Activated T-cell treated with anti-CD3 and anti-CD28 coated beads for 24 hours (primary cell): ENCODE measurements around the gene KTN1.

Experiments
- DNase-seq: peaks from one replicate; pipeline ENCODE4 v3.0.0-alpha.2; 2020; ENCODE audit warnings: low read depth

The KTN1 gene

GRCh38 chr14:55717621-55718020 lies 137.6 kb downstream of the KTN1 start:
- no peak for DNase-seq

GRCh38 chr14:55718551-55718950 lies 138.5 kb downstream of the KTN1 start:
- no peak for DNase-seq

GRCh38 chr14:55720796-55721195 lies 140.8 kb downstream of the KTN1 start:
- no peak for DNase-seq

GRCh38 chr14:55721353-55721752 lies 141.3 kb downstream of the KTN1 start:
- DNase-seq: no peak

GRCh38 chr14:55722054-55722453 lies 142.0 kb downstream of the KTN1 start:
- DNase-seq: no peak

DNA sequence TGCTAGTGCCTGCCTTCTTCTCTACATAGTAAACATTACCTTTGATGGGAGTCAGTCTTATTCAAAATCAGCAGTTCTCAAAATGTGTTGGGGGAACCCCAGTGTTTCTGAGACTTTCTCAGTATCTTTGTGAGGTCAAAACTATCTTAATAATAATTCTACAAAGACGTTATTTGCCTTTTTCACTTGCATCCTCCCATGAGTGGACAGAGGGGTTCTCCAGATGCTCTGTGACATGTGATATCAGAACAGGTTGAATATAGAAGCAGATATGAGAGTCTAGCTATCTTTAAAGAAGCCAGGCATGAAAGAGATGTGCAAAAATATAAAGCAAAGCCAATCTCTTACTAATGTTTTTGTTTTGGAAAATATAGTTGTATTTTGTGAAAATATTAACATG lies 144.7 kb downstream of the KTN1 start:
- no peak for DNase-seq

DNA sequence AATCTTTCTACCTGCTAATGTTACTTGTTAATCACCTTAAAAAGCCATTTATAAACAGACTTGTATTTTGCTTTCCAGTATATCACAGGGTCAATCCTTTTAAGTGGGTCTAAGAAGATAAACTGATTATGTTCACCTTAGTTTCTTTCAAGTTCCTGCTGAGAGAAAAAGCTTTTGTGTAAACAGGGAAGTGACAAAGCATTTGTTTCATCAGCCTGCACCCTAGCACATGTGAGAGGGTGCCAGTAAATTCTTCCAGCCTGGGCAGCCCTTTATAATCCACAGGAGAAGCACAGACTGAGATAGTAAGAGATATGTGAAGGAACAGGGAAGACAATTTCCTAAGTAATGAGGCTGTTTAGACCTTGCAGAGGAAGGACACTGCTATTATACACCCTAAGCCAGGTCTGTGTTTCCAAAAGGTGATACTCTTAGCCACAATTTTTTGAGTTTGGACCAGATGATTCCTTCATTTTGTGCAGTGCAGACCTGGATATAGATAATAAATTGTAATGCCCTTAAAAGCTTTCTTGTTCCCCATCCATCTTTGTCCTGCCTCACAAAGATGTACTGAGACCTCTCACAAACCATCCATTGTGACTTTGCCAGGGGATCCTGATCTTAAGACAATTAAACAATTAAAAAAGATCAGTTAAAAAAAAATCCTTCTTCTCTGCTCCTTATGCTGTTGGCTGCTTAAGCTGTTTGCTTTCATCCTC lies 150.7 kb downstream of the KTN1 start:
- no peak for DNase-seq

DNA sequence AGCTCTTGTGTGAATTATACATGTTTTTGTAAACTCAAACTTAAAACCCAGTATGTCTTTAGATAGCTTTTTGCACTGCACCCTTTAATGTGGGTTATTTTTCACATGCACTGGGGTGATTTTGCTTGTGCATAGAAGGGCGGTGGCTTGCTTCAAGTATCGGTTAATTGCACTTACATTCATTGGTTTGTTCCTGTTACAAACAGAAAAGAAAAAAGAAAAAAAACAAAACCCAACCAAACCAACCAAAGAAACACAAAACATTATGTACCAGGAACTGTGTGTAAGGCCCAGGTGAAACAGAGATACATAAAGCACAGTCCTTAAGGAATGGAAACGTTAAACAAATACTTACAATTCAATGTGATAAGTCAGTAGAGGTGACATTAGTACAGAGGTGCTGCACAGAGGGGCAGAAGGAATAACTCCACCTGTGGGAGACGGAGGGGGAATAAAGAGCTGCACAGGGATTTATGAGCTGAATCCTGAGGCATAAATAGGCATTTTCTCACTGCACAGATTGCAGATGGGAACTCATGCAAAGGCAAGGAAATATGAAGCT lies 151.4 kb downstream of the KTN1 start:
- DNase-seq: no peak

GRCh38 chr14:55731881-55732498 lies 152.0 kb downstream of the KTN1 start:
- DNase-seq: peak; percentile 28

GRCh38 chr14:55733599-55733998 lies 153.6 kb downstream of the KTN1 start:
- no peak for DNase-seq
